GM21825 (cell line): ENCODE data around the gene AIG1.
"Not testable (repeated sequence)": the region's sequence is repeated elsewhere in the genome, so short reads cannot be mapped to it uniquely, and the experiment has no call there.

Experiments
- ATAC-seq: cut with Tn5 transposase; IDR thresholded peaks from one replicate; pipeline ENCODE4 v1.9.1; 2021; ENCODE audit warnings: mild to moderate bottlenecking, moderate library complexity; ENCODE audit not compliant: unreplicated experiment

AIG1 gene

DNA sequence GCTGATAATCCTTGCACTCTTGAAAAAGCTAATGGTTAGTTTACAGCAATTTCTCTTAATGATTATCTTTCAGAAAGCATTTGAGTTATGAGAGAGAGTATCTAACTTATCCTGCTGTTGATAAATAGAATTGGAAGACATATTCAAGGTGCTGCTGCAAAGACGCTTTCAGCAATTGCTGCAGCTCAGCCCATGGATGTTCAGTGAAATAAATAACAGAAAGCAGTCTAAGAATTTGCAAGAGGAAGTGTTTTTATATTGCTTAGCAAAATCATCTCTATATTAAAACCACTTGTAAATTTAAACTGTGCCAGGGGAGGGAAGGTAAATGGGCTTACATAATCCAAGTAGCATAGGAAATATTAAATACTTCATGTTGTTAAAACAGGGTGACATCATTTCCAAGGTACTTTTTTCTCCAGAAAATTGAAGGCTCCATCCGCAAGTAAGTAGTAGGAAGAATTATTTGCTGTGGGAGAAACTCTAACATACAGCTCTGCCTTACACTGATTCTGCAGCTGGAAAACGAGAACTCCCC lies 201.3 kb downstream of the AIG1 start:
- no peak for ATAC-seq

DNA sequence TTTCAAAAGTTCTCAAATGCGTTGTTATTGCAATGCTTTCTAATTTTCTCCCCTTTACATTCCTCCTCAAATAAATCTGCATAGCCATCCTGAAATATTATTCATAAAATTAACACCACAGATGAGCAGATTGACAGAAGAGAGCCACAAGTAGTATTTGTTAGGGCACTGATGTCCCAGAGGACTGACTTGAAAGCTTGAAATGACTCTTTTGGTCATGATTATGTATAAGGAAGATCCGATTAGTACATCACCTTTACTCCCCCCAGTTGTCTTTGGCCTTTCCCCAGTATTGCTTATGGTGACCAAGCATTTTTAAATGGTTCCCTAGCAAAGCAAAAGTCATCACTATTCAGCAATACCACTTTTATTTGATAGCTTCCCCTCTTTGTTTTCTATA lies 202.2 kb downstream of the AIG1 start:
- ATAC-seq, result peak; percentile 58

DNA sequence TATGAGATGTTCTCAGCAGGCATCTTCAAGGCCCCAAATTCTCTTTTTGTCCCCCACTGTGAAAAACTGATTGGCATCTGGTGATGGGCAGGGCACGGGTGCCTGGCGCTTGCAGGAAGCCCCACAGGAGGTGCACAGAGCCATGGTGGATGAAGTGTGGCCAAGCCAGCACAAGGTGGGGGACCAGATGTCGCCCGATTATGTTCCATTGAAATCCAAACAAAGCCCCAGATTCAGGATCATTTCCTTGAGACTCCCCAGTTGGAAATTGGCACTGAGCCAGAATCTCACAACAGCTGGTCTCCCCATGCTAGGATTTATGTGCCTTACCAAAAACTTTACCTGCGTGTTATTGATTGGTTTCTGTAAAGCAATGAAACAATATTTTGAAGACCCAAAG lies 203.7 kb downstream of the AIG1 start:
- ATAC-seq, result no peak

DNA sequence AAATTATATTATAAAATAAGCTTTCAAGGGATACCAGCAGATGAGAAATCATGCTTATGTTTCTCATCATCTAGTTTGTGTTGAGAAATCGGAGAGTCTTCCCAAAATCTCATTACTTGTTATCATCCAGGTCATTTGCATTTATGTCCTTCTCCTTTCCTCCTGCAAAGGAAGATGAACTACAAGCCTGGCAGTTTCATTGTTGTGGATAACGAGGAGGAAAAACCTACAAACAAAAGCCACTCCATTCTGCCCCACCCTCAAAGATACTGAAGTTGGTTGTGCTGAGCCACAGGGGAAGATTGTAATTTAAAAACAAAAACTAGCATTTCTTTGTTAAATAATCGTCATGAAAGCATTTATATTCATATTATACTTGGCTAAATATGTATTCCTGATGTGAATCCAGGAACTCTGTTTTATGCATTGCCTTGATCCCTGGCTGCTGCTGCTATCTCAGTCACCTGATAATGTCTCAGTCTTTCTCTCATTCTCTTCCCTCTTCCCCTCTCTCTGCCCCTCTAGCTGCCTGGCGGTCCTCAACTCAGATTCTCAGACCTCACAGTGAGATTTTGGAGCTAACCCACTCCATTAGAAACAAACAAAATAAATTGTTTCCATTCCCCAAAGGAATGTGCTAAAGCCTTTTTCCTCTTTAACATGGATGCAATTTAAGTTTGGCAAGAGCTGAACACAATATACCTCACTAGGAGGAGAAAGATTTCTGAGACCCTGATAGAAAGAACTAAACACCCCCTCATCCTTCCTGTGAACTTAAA lies 204.5 kb downstream of the AIG1 start:
- ATAC-seq, result no peak

DNA sequence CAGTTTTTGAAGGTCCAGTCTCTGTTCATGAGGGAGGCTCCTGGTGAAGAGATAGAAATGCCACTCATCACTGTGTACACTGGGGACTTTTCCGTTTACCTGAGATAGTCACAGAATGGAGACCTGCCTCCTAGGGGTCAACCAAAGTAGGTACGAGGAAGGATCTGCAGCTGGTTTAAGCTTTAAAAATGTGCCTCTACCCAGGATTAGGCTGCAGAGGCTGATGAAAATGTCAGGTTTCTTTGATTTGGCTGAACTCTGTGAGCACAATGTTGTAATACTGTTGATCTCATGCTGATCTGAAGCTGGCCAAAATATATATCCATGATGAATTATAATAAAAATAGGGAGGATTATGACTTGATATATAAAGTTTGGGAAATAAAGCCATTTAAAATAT lies 207.1 kb downstream of the AIG1 start:
- ATAC-seq, result no peak

DNA sequence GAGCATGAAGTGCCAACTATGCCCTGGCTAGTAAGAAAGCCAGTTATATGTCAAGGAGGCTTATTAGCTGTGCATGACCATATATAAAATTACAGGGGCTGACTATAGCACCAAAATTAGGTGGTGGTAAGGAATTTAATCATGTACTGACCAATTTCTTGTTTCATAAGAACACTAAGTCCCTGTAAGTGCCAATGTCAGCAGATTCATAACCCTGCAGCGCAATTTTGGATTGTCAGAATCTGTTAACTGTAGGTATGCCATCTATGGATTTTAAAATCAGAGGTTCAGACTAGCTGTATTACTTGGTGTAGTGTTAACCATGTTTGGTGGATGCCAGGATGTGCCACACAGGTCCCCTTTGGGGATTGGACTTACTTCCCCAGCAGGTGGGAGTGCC lies 207.8 kb downstream of the AIG1 start:
- ATAC-seq, result no peak

DNA sequence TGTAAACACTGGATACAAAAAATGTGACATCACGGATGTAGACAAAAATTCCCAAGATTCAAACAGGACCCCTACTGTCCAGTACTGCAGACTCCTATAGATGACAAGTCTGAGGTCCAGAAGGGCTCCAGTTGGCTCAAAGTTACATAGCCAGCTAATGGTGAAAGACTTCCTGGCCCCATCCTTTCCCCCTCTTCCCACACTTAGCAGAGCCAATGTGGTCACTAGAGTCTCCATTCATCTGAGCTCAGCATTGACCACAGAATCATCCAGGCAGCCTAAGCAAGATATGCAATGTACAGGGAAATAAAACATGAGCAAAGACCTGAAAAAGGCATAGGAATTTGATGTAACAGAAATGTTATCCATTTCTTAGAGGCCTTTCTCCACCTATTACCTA lies 209.3 kb downstream of the AIG1 start:
- ATAC-seq, result no peak

DNA sequence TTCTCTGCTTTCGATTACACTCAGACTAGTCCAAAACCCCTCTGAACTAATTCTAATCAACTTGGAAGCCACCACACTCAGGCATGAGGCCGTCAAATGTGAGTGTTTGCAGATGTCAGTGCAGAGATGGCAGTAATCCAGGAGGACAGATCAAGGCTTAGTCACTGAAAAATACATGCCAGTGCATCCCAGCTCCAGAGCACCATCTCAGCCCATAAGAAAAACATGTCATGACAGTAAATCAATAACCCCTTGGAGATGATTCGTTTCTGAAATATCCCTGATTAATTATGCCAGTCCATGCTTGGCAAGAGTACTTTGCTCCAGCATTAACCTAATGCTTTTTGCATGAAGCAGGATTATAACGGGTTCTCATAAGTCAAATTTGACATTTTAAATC lies 210.3 kb downstream of the AIG1 start:
- ATAC-seq, result no peak

DNA sequence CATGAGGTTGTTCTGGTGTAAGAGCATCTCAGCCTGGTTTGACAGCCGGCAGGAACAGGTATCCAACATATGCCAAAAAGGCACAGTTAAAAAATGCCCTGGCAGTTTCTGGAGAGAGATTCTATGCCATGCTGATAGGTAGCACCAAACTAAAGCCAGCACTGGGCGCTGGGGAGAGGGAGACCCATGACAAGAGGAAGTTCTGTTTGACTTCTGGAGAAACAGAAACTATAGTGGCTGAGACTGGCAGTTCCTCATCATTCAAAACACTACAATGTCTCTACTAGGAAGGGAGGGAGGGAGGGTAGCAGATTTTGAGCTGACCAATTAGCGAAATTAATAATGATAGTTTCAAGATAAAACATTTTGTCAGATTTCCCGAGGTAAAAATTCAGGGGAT lies 215.7 kb downstream of the AIG1 start:
- peak; percentile 97 for ATAC-seq

DNA sequence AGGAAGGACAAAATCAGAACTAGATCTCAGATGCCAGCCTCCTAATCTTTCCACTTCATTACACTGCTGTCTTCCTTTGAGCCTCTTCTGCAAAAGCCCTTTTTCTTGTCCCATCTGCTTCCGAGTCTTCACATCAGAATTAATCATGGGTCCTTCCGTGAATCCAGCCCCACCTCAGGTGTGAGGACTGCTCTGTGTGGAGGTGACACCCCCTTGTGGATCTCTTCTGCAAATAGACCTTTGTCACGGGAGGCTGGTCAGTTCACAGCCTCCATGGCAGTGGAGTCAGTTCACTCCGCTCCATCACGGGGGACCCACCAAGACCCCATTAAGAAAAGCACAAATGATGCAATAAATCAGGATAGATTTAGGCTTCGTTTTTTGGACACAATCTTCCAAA lies 218.7 kb downstream of the AIG1 start:
- ATAC-seq, result no peak

DNA sequence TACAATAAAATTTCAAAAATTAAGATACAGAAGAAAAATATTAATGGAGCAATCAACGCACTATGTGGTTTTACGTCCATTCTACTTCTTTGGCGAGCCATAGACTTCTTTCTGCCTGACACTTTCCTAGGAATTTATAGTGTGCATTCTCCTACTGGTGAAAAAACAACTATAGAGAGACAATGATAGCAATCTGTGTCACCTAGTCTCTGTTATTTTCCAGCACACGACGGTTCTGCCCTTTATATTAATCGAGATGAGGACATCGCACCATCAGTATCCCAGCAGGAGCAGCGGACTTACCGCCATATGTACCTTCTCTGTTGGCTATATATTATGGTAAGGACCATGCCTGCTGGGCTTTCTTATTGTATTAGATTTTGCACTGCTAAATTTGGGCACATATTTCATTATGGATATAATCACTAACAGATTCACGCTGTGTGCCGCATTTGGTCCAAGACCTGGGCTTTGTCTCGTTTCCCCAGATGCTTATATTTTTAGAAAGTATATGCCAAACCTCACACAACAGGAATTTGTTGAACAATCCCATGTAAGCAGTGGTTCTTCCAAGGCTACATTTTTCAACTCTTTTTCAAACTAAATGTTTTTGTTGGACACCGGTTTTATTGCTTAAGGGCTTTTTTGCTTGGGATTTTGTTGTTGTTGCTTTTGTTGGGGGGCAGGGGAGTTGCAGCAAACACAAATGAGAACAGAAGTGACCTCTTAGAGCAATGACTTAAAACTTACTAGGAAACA lies 223.4 kb downstream of the AIG1 start:
- no peak for ATAC-seq

DNA sequence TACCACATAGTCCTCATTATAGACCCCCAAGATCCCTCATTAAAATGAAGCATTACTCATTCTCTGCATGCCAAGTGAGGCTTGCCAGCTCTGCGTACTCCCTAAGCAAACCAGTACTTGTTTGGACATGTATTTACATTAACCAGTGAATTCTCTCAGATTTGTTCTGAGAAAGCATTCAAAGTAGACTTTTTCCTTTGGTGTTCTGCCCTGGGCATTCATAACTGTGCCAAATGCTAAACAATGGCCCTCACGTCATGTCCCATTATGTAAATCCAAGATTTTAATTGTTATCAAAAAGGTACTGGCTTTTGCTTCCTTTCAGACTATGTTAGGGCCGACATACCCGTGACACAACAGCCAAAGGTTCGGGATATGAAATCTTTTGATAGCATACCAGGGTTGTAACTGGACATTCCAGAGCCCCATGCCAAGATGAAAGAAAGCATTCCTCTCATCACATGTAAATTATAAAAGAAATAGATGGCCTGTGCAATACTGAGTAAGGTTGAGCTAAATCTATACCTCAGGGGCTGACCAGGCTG lies 225.6 kb downstream of the AIG1 start:
- no peak for ATAC-seq

DNA sequence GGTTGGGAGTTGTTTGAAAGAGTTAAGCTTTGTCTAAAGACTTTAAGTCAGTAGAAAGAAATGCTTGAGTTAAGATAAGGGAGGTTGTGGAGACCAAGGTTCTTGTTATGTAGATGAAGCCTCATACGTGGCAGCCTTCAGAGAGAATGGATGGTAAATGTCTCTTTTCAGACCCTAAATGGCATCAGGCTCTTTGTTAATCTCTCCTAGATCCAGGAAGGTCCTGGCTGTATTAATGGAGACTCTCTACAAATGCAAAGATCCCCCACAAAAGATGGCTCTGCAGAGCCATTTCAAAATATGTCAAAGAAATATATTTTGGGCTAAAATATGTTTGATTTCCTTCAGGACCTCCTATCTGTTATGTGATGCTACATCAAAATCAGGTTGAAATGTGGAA lies 228.2 kb downstream of the AIG1 start:
- no peak for ATAC-seq

DNA sequence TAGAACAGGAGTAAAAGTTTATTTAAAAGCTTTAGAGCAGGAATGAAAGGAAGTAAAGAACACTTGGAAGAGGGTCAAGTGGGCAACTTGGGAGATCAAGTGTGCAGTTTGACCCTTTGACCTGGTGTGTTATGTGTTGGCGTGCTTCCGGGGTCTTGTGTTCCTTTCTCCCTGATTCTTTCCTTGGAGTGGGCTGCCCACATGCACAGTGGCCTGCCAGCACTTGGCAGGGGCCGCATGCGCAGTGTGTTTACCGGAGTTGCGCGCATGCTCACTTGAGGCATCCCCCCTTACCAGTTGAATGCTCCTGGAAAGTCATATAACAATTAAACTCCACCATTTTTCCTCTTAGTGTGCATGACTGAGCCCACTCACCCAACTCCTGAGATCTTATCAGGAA lies 229.5 kb downstream of the AIG1 start:
- no peak for ATAC-seq

DNA sequence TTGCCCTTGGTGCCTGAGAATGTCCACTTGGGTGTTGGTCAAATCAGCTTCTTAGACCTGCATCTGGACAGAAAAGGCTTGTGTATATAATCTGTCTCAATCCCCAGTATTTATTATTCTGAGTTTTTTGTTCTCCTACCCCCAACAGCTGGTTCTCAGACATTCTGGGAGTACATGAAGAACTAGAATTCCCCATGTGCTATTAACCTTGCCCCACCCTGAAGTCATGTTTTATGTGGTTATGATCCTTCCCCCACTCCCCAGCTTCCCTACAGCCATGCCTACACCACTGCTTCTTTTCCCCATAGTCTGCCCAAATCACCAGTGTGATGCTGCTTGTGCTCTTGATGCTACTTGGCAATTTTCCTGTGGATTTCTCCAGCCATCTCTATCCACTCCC lies 232.8 kb downstream of the AIG1 start:
- no peak for ATAC-seq

DNA sequence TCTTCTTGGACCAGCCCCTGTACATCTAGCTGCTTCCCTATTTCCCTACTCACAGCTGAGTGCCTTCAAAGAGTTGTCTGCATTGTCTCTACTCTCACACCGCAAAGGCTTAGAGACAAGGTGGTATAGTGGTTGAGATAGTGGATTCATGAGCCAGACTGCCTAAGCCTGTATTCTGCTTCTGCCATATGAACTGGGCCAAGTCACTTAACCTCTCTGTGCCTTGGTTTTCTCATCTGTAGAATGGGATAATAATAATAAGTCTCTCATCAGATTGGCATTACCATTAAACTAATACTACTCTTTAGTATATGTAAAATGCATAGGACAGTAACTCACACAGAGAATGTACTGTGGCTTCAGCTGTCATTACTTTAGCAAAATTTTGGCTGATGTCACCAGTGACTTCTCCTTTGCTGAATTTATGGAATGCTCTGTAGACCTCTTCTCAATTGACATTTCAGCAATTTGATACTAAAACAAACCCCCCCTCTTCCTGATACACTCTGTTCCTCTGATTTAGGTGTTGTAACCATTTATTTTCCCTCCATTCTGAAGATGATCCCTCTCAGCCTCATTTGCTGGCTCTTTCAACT lies 233.7 kb downstream of the AIG1 start:
- no peak for ATAC-seq

DNA sequence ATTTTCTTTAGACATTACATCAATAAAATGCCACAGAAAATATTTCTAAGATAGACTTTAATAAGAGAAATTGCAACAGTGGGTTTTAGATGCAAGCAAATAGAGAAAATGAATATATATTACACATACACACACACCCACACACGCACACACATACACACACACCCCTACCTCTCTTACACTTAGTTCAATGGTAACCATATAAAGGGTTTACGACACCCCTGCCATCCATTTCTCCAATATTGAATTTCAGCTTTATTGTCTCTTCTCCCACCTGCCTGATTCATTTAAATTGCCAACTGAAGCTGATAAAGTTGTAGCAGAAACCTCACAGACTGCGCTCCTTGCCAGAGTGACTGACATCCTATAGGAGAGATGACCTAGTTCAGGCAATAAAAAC lies 235.2 kb downstream of the AIG1 start:
- ATAC-seq, result no peak

DNA sequence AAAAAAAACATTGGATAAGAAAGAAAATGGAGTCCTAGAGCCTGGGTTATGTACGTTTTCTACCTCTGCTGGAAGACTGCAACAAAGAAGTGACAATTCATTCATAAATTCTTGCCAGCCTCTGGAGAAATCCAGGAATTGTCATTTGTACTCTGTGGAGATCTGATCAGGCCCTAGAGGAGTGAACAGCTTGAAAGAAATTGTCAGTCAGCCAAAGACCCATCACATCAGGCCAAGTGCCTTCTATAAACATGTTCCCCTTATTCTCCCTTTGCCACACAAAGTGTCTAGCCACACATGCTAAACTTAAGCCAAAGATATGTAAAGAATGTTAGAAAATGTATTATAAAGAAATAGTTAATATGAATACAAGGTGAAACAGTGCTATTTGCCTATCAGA lies 237.4 kb downstream of the AIG1 start:
- ATAC-seq, result no peak

DNA sequence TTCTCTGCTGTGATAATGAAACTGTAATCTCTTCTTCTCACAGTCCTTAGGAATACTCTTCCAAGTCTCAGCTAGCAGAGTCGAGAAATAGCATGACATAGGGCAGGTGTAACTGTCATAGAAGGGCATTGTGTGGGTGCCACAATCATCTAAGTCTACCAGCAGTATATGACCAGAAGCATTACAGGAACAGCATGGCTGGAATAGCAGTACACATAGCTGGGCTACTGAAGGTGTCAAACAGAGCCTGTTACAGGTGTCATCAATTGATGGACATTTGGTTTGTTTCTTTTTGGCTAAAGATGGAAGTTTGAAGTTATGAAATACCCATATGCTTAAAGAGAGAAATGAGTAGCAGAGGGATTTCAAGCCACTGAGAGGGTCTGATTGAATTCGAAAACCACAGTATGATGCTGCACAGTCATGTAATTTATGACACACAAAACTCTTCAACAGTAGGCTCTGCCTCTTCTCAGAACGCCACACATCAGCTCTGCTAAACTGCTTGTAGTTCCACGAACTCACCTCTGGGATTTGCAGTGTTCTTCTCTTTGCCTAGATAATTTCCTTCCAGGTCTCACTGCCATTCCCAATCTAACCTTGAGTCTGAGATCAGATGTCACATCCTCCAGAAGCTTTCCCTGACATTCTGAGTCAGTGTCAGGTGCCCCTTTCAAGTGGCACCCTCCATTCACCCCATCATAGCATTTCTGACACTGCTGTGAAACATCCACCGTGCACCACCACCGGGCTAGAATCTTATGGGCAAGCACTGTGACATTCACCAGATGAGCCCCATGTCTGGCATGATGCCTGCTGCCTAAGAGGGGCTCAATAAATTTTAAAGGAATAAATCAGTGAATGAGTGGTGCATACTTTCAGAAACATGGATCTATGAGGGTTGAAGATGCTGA lies 238.8 kb downstream of the AIG1 start:
- ATAC-seq, result no peak

DNA sequence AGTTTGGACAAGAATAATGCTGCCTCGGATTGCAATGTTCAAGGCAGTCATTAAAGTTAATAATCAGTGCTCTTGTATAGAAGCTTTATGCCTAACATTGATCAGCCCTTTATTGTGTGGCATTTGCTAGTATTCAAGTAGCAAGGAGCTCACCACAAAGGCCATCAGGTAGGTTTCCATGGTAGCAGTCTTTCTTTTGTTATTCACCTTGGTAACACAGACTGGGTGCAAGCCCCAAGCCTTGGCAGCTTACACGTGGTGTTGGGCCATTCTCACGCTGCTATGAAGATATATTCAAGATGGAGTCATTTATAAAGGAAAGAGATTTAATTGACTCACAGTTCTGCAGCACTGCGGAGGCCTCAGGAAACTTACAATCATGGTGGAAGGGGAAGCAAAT lies 240.5 kb downstream of the AIG1 start:
- ATAC-seq, result no peak

DNA sequence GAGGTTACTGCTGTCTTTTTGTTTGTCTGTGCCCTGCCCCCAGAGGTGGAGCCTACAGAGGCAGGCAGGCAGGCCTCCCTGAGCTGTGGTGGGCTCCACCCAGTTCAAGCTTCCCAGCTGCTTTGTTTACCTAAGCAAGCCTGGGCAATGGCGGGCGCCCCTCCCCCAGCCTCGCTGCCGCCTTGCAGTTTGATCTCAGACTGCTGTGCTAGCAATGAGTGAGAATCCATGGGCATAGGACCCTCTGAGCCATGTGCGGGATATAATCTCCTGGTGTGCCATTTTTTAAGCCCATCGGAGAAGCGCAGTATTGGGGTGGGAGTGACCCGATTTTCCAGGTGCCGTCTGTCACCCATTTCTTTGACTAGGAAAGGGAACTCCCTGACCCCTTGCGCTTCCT lies 247.1 kb downstream of the AIG1 start:
- ATAC-seq, result not testable (repeated sequence)
